ENCODE results near the gene MEGF11.

DNA sequence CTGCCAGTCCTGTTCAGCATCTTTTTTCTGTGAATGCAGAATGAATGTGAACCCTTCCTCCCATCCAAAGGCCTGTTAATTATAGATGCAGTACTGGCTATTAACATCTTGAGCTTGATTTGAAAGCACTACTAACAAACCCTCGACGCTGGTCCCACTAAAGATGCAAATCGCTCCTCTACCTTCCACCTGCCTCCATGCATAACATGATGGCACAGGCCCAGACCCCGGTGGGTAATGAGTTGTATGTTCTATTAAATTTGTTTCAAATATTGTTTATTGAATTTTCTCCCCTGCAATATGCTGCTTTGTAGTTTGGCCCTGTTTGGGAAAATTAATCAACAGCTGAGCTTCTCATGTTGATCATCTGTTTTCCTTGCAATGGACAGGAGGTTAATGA lies 314.9 kb downstream of the MEGF11 start:
- TF ChIP-seq EP300 (IDR thresholded peaks at IDR 0.05): no peak
- TF ChIP-seq, protein P1, sequence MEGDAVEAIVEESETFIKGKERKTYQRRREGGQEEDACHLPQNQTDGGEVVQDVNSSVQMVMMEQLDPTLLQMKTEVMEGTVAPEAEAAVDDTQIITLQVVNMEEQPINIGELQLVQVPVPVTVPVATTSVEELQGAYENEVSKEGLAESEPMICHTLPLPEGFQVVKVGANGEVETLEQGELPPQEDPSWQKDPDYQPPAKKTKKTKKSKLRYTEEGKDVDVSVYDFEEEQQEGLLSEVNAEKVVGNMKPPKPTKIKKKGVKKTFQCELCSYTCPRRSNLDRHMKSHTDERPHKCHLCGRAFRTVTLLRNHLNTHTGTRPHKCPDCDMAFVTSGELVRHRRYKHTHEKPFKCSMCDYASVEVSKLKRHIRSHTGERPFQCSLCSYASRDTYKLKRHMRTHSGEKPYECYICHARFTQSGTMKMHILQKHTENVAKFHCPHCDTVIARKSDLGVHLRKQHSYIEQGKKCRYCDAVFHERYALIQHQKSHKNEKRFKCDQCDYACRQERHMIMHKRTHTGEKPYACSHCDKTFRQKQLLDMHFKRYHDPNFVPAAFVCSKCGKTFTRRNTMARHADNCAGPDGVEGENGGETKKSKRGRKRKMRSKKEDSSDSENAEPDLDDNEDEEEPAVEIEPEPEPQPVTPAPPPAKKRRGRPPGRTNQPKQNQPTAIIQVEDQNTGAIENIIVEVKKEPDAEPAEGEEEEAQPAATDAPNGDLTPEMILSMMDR (IDR thresholded peaks at IDR 0.05): no peak
- TF ChIP-seq POLR2A (IDR thresholded peaks at IDR 0.05): no peak
